Neural cell (in vitro differentiated cells): ENCODE data around the gene ETV3. TPM values are rescaled to one million over a fixed set of nuclear protein-coding genes. Genes with fewer than 3 reads are reported as not detected.

Source experiments
- H2AFZ ChIP-seq: fragments of 200-600, 300-800 bp; sonication (generic), shearing (Covaris generic); 2 replicates; pipeline ENCODE4 v1.6.0; 2014; ENCODE audit warnings: low read depth, mild to moderate bottlenecking, antibody characterized with exemption, low read length, moderate library complexity
- H3F3A ChIP-seq: fragments of 200-600 bp; shearing (Covaris generic); 2 replicates; pipeline ENCODE4 v1.6.1; 2016; ENCODE audit warnings: mild to moderate bottlenecking, moderate library complexity, mixed read lengths, antibody characterized with exemption, low read length; ENCODE audit not compliant: insufficient read depth, poor library complexity, severe bottlenecking
- H3K27ac ChIP-seq: fragments of 200-600, 300-800 bp; sonication (generic), shearing (Covaris generic); 2 replicates; pipeline ENCODE4 v1.5.1; 2014; ENCODE audit warnings: mild to moderate bottlenecking, low read length, moderate library complexity
- H3K27me3 ChIP-seq: fragments of 300-800, 200-600 bp; sonication (generic), shearing (Covaris generic); 2 replicates; pipeline ENCODE4 v1.6.0; 2014; ENCODE audit warnings: mild to moderate bottlenecking, low read depth, low read length, moderate library complexity; ENCODE audit not compliant: insufficient read depth
- H3K36me3 ChIP-seq: fragments of 300-800, 200-600 bp; sonication (generic), shearing (Covaris generic); 2 replicates; pipeline ENCODE4 v1.5.1; 2014; ENCODE audit warnings: mild to moderate bottlenecking, antibody characterized with exemption, low read length, moderate library complexity; ENCODE audit not compliant: insufficient read depth
- H3K4me2 ChIP-seq: fragments of 300-800, 200-600 bp; sonication (generic), shearing (Covaris generic); 2 replicates; pipeline ENCODE4 v1.6.0; 2014; ENCODE audit warnings: mild to moderate bottlenecking, low read length
- H3K4me3 ChIP-seq: fragments of 300-800, 200-600 bp; sonication (generic), shearing (Covaris generic); 2 replicates; pipeline ENCODE4 v1.5.1; 2014; ENCODE audit warnings: mild to moderate bottlenecking, low read length, moderate library complexity
- H3K79me2 ChIP-seq: fragments of 200-600 bp; shearing (Covaris generic); replicated peaks from 2 replicates; pipeline ENCODE4 v1.6.0; 2014; ENCODE audit warnings: mild to moderate bottlenecking, low read length, moderate library complexity; ENCODE audit not compliant: insufficient read depth
- H3K9ac ChIP-seq: fragments of 300-800, 200-600 bp; sonication (generic), shearing (Covaris generic); 2 replicates; pipeline ENCODE4 v1.6.1; 2016; ENCODE audit warnings: mild to moderate bottlenecking, low read length, mixed read lengths
- H3K9me2 ChIP-seq: fragments of 200-600 bp; shearing (Covaris generic); 2 replicates; pipeline ENCODE4 v1.6.1; 2016; ENCODE audit warnings: mild to moderate bottlenecking, low read length, mixed read lengths; ENCODE audit not compliant: insufficient read depth
- H3K9me3 ChIP-seq: fragments of 200-600, 300-800 bp; sonication (generic), shearing (Covaris generic); 2 replicates; pipeline ENCODE4 v1.6.1; 2016; ENCODE audit warnings: mild to moderate bottlenecking, mixed run types, low read length, moderate library complexity, mixed read lengths
- H4K20me1 ChIP-seq: fragments of 200-600 bp; shearing (Covaris generic); 2 replicates; pipeline ENCODE4 v1.6.1; 2016; ENCODE audit warnings: mild to moderate bottlenecking, mixed run types; ENCODE audit not compliant: insufficient read depth
- EP300 ChIP-seq: fragments of 450-650 bp; conservative IDR thresholded peaks from 2 replicates; pipeline ENCODE4 v1.6.1; 2014; ENCODE audit warnings: antibody characterized with exemption, mild to moderate bottlenecking, moderate library complexity; ENCODE audit not compliant: poor library complexity, severe bottlenecking
- EZH2 ChIP-seq: fragments of 200-600, 300-800 bp; shearing (Covaris generic), sonication (generic); IDR thresholded peaks from 2 replicates; pipeline ENCODE4 v1.6.1; 2014; ENCODE audit warnings: antibody characterized with exemption, low read length, borderline replicate concordance, mild to moderate bottlenecking; ENCODE audit not compliant: insufficient read depth, poor library complexity, severe bottlenecking
- MXI1 ChIP-seq: fragments of 450-650 bp; conservative IDR thresholded peaks from 2 replicates; pipeline ENCODE4 v1.6.1; 2014; ENCODE audit warnings: antibody characterized with exemption, mild to moderate bottlenecking; ENCODE audit not compliant: poor library complexity, severe bottlenecking
- POLR2AphosphoS5 ChIP-seq: IDR thresholded peaks from 2 replicates; pipeline ENCODE4 v1.6.1; 2012
- RAD21 ChIP-seq: fragments of 450-650 bp; conservative IDR thresholded peaks from 2 replicates; pipeline ENCODE4 v1.6.1; 2014; ENCODE audit warnings: antibody characterized with exemption, mild to moderate bottlenecking, moderate library complexity
- SMC3 ChIP-seq: fragments of 450-650 bp; conservative IDR thresholded peaks from 2 replicates; pipeline ENCODE4 v1.6.1; 2014; ENCODE audit warnings: antibody characterized with exemption, mild to moderate bottlenecking, moderate library complexity; ENCODE audit not compliant: poor library complexity
- TAF1 ChIP-seq: IDR thresholded peaks from 2 replicates; pipeline ENCODE4 v1.6.1; 2012; ENCODE audit warnings: low read depth
- polyA plus RNA-seq: library from polyadenylated mRNA; depleted of rRNA; stranded (reverse); fragments of >200 nt; gene quantifications from 2 replicates; pipeline ENCODE4 v1.2.3, GENCODE V29; 2014
- TF ChIP-seq, protein P1 (sequence below): IDR thresholded peaks from 2 replicates; pipeline ENCODE4 v1.6.1; 2012; ENCODE audit warnings: borderline replicate concordance
- TF ChIP-seq, protein P2 (sequence below): fragments of 450-650 bp; IDR thresholded peaks from 2 replicates; pipeline ENCODE4 v1.5.1; 2014; ENCODE audit warnings: antibody characterized with exemption, mild to moderate bottlenecking, moderate library complexity; ENCODE audit not compliant: poor library complexity, severe bottlenecking

Gene ETV3
- polyA plus RNA-seq, 1 donor from 2014 or later = 9.9 TPM

DNA sequence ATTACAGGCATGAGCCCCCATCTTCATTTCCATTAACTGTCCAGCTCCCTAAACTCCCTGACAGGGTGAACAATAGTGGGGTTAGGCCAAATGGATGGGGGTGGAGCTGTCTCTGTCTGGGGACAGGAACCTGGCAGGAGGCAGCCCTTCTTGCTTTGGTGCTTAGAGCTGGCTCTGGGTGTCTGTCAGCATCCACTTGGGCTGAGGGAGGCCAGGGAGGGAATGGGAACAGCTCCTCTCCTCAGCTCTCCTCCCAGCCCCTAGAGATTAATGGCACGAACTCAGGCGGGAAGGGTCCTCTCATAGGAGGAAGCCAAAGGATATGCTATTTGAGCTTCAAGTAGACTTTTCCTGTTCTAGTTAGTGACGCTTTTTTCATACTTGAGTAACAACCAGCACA, 27.5 kb downstream of the ETV3 start:
- no peaks in the 10 kb centered on the region for H3K27me3 ChIP-seq
- no peaks in the 10 kb centered on the region for H3K9me3 ChIP-seq
- no peaks in the 10 kb centered on the region for H3F3A ChIP-seq
- TF ChIP-seq SMC3 = no peak
- TF ChIP-seq, protein P1, sequence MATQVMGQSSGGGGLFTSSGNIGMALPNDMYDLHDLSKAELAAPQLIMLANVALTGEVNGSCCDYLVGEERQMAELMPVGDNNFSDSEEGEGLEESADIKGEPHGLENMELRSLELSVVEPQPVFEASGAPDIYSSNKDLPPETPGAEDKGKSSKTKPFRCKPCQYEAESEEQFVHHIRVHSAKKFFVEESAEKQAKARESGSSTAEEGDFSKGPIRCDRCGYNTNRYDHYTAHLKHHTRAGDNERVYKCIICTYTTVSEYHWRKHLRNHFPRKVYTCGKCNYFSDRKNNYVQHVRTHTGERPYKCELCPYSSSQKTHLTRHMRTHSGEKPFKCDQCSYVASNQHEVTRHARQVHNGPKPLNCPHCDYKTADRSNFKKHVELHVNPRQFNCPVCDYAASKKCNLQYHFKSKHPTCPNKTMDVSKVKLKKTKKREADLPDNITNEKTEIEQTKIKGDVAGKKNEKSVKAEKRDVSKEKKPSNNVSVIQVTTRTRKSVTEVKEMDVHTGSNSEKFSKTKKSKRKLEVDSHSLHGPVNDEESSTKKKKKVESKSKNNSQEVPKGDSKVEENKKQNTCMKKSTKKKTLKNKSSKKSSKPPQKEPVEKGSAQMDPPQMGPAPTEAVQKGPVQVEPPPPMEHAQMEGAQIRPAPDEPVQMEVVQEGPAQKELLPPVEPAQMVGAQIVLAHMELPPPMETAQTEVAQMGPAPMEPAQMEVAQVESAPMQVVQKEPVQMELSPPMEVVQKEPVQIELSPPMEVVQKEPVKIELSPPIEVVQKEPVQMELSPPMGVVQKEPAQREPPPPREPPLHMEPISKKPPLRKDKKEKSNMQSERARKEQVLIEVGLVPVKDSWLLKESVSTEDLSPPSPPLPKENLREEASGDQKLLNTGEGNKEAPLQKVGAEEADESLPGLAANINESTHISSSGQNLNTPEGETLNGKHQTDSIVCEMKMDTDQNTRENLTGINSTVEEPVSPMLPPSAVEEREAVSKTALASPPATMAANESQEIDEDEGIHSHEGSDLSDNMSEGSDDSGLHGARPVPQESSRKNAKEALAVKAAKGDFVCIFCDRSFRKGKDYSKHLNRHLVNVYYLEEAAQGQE = no peak
- no peak for TF ChIP-seq MXI1
- TF ChIP-seq, protein P2, sequence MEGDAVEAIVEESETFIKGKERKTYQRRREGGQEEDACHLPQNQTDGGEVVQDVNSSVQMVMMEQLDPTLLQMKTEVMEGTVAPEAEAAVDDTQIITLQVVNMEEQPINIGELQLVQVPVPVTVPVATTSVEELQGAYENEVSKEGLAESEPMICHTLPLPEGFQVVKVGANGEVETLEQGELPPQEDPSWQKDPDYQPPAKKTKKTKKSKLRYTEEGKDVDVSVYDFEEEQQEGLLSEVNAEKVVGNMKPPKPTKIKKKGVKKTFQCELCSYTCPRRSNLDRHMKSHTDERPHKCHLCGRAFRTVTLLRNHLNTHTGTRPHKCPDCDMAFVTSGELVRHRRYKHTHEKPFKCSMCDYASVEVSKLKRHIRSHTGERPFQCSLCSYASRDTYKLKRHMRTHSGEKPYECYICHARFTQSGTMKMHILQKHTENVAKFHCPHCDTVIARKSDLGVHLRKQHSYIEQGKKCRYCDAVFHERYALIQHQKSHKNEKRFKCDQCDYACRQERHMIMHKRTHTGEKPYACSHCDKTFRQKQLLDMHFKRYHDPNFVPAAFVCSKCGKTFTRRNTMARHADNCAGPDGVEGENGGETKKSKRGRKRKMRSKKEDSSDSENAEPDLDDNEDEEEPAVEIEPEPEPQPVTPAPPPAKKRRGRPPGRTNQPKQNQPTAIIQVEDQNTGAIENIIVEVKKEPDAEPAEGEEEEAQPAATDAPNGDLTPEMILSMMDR = no peak
- TF ChIP-seq EP300 = no peak
- no peak for TF ChIP-seq EZH2
- TF ChIP-seq RAD21 = no peak
- TF ChIP-seq TAF1 = no peak
- TF ChIP-seq POLR2AphosphoS5 = no peak
- no peak overlapping the region for H3K4me3 ChIP-seq
- H3K9ac ChIP-seq = no peak overlapping the region
- no peaks in the 10 kb centered on the region for H3K79me2 ChIP-seq
- no peaks in the 10 kb centered on the region for H3K9me2 ChIP-seq
- H4K20me1 ChIP-seq = no peaks in the 10 kb centered on the region
- H3K27ac ChIP-seq = no peak overlapping the region
- H3K4me2 ChIP-seq = no peak overlapping the region
- H2AFZ ChIP-seq = no peak overlapping the region
- no peaks in the 10 kb centered on the region for H3K36me3 ChIP-seq

DNA sequence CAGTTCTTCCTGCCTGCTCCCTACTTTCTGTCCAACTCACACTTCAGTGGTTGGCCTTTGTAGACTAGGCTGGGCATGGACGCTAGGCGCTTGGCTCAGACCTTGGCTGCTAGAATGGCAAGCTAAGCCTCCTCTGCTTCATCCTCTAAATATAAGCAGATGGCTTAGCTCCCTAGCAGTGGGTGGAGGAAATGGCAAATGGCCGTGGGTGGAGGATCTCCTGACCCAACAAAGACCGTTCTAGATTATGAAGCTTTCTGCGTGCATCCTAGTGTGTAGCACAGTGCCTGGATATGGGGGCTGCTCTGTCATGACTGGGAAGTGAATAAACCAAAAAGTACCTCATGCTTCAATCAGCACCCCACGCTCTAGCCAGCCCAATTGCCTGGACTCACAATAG, 28.2 kb downstream of the ETV3 start:
- Histone ChIP-seq H3K9me3 (no peaks in the 10 kb centered on the region), H3K79me2 (no peaks in the 10 kb centered on the region), H3K4me3 (no peak overlapping the region), H3K9me2 (no peaks in the 10 kb centered on the region), H2AFZ (no peak overlapping the region), H3K9ac (no peak overlapping the region), H3K36me3 (no peaks in the 10 kb centered on the region), H4K20me1 (no peaks in the 10 kb centered on the region), H3K27me3 (no peaks in the 10 kb centered on the region), H3K27ac (no peak overlapping the region), H3K4me2 (no peak overlapping the region), H3F3A (no peaks in the 10 kb centered on the region)
- no peak for TF ChIP-seq MXI1
- TF ChIP-seq, protein P1 = no peak
- TF ChIP-seq, protein P2 = no peak
- TF ChIP-seq TAF1 = no peak
- no peak for TF ChIP-seq EZH2
- no peak for TF ChIP-seq POLR2AphosphoS5
- no peak for TF ChIP-seq EP300
- TF ChIP-seq RAD21 = no peak
